Small intestine (tissue), 16 donors: ENCODE results near the gene MYL6. TPM values are rescaled to one million over a fixed set of nuclear protein-coding genes. Genes with fewer than 3 reads are reported as not detected.
A peak's percentile ranks its signal among the peaks of the same experiment; 100 is the strongest.

Experiments used
- DNase-seq, 2 donors: peaks; one replicate each; pipeline versions ENCODE4 v3.0.0 to v3.0.0-alpha.2; 2013
- FAIRE-seq: peaks from 2 replicates; lab custom pipeline; 2012; peaks lifted over from hg19 to GRCh38; lab: Jason Lieb, UNC
- H3K27ac ChIP-seq, 3 donors: one replicate each; pipeline ENCODE4 v1.5.1; 2013; ENCODE audit warnings: low read length in 2 of 3, mild to moderate bottlenecking in 2 of 3, control low read depth in 1 of 3, inconsistent platforms in 1 of 3, low read depth in 1 of 3, moderate library complexity in 1 of 3
- H3K27me3 ChIP-seq, 3 donors: one replicate each; pipeline ENCODE4 v1.6.1; 2013; ENCODE audit warnings: low read length in 3 of 3, inconsistent platforms in 1 of 3; ENCODE audit not compliant: control insufficient read depth in 3 of 3, insufficient read depth in 3 of 3
- H3K36me3 ChIP-seq, 3 donors: one replicate each; pipeline ENCODE4 v1.6.1; 2013; ENCODE audit warnings: low read length in 3 of 3, inconsistent platforms in 1 of 3, low read depth in 1 of 3, mild to moderate bottlenecking in 1 of 3, moderate library complexity in 1 of 3; ENCODE audit not compliant: control insufficient read depth in 3 of 3, insufficient read depth in 2 of 3
- H3K4me1 ChIP-seq, 3 donors: one replicate each; pipeline ENCODE4 v1.6.1; 2013; ENCODE audit warnings: low read length in 2 of 3, inconsistent platforms in 1 of 3, low read depth in 1 of 3, mild to moderate bottlenecking in 1 of 3, moderate library complexity in 1 of 3; ENCODE audit not compliant: control insufficient read depth in 3 of 3, insufficient read depth in 2 of 3
- H3K4me3 ChIP-seq, 3 donors: one replicate each; pipeline ENCODE4 v1.5.1; 2013; ENCODE audit warnings: low read length in 3 of 3, control low read depth in 1 of 3, inconsistent platforms in 1 of 3, low read depth in 1 of 3, mild to moderate bottlenecking in 1 of 3, moderate library complexity in 1 of 3
- H3K9me3 ChIP-seq, 2 donors: one replicate each; pipeline ENCODE4 v1.6.1; 2013; ENCODE audit warnings: low read depth in 1 of 2, low read length in 1 of 2; ENCODE audit not compliant: control insufficient read depth in 2 of 2, insufficient read depth in 1 of 2
- WGBS, 3 donors: extraction: QIAGEN DNeasy Blood & Tissue Kit; methylation state at CpG; one replicate each; pipeline ENCODE4 v1.1.7; 2013; 5-methylcytosine and 5-hydroxymethylcytosine counted together
- long read RNA-seq, 10 donors: transcript quantifications; one replicate each; lab custom pipeline, GENCODE V29; 2026
- polyA plus RNA-seq, 4 donors: library from polyadenylated mRNA; stranded (reverse) in 3 of 4; unstranded in 1 of 4; fragments of 200-250 nt in 3 of 4; fragments of 120-200 nt in 1 of 4; gene quantifications; one replicate each; pipeline versions ENCODE4 v1.2.1 to v1.2.3, GENCODE V29; 2013
- donor health status: healthy with polysubstance abuse.
- donor health status: control.
- donor health status: control.
- donor health status: Bipolar disorder and iron deficiency.
- donor health status: healthy.

MYL6 gene
- polyA plus RNA-seq: 1,000 to 10,000 TPM; 1,147 to 4,316 (median 2,966) TPM
- long read RNA-seq, donor 1, transcript MYL6-212 (4 exons, 582 nt): minor isoform, 66 of 1,752 reads
- long read RNA-seq, donor 1, transcript MYL6-219 (5 exons, 1,438 nt): minor isoform, 29 of 1,752 reads
- long read RNA-seq, donor 1, transcript MYL6-207 (6 exons, 655 nt): major isoform, 628 of 1,752 reads
- long read RNA-seq, donor 1, transcript MYL6-218 (7 exons, 901 nt): minor isoform, 311 of 1,752 reads
- long read RNA-seq, donor 1, partial matches to known transcripts: 568 of 1,752 reads
- long read RNA-seq, donor 1, other reads (novel, unspliced or antisense): 128 of 1,752 reads
- long read RNA-seq, donor 2, transcript MYL6-219 (5 exons, 1,438 nt): minor isoform, 5 of 339 reads
- long read RNA-seq, donor 2, transcript MYL6-212 (4 exons, 582 nt): minor isoform, 8 of 339 reads
- long read RNA-seq, donor 2, transcript MYL6-218 (7 exons, 901 nt): minor isoform, 57 of 339 reads
- long read RNA-seq, donor 2, transcript MYL6-207 (6 exons, 655 nt): major isoform, 130 of 339 reads
- long read RNA-seq, donor 2, partial matches to known transcripts: 120 of 339 reads
- long read RNA-seq, donor 2, other reads (novel, unspliced or antisense): 15 of 339 reads
- long read RNA-seq, donor 3, transcript MYL6-212 (4 exons, 582 nt): minor isoform, 22 of 897 reads
- long read RNA-seq, donor 3, transcript MYL6-207 (6 exons, 655 nt): major isoform, 258 of 897 reads
- long read RNA-seq, donor 3, transcript MYL6-219 (5 exons, 1,438 nt): minor isoform, 5 of 897 reads
- long read RNA-seq, donor 3, transcript MYL6-218 (7 exons, 901 nt): minor isoform, 158 of 897 reads
- long read RNA-seq, donor 3, partial matches to known transcripts: 407 of 897 reads
- long read RNA-seq, donor 3, other reads (novel, unspliced or antisense): 38 of 897 reads
- long read RNA-seq, donor 4, transcript MYL6-218 (7 exons, 901 nt): minor isoform, 10 of 45 reads
- long read RNA-seq, donor 4, transcript MYL6-207 (6 exons, 655 nt): major isoform, 11 of 45 reads
- long read RNA-seq, donor 4, partial matches to known transcripts: 20 of 45 reads
- long read RNA-seq, donor 4, other reads (novel, unspliced or antisense): 0 of 45 reads
- long read RNA-seq, donor 5, transcript MYL6-218 (7 exons, 901 nt): minor isoform, 53 of 373 reads
- long read RNA-seq, donor 5, transcript MYL6-212 (4 exons, 582 nt): minor isoform, 8 of 373 reads
- long read RNA-seq, donor 5, transcript MYL6-207 (6 exons, 655 nt): major isoform, 127 of 373 reads
- long read RNA-seq, donor 5, partial matches to known transcripts: 155 of 373 reads
- long read RNA-seq, donor 5, other reads (novel, unspliced or antisense): 26 of 373 reads
- long read RNA-seq, donor 6, transcript MYL6-218 (7 exons, 901 nt): minor isoform, 116 of 643 reads
- long read RNA-seq, donor 6, transcript MYL6-212 (4 exons, 582 nt): minor isoform, 26 of 643 reads
- long read RNA-seq, donor 6, transcript MYL6-207 (6 exons, 655 nt): major isoform, 232 of 643 reads
- long read RNA-seq, donor 6, transcript MYL6-219 (5 exons, 1,438 nt): minor isoform, 8 of 643 reads
- long read RNA-seq, donor 6, partial matches to known transcripts: 230 of 643 reads
- long read RNA-seq, donor 6, other reads (novel, unspliced or antisense): 24 of 643 reads
- long read RNA-seq, donor 7: 0 reads
- long read RNA-seq, donor 8, transcript MYL6-207 (6 exons, 655 nt): minor isoform, 23 of 86 reads
- long read RNA-seq, donor 8, transcript MYL6-218 (7 exons, 901 nt): major isoform, 29 of 86 reads
- long read RNA-seq, donor 8, partial matches to known transcripts: 30 of 86 reads
- long read RNA-seq, donor 8, other reads (novel, unspliced or antisense): 0 of 86 reads
- long read RNA-seq, donor 9, transcript MYL6-212 (4 exons, 582 nt): minor isoform, 9 of 263 reads
- long read RNA-seq, donor 9, transcript MYL6-218 (7 exons, 901 nt): minor isoform, 53 of 263 reads
- long read RNA-seq, donor 9, transcript MYL6-207 (6 exons, 655 nt): major isoform, 81 of 263 reads
- long read RNA-seq, donor 9, transcript MYL6-219 (5 exons, 1,438 nt): minor isoform, 5 of 263 reads
- long read RNA-seq, donor 9, partial matches to known transcripts: 104 of 263 reads
- long read RNA-seq, donor 9, other reads (novel, unspliced or antisense): 7 of 263 reads
- long read RNA-seq, donor 10, transcript MYL6-219 (5 exons, 1,438 nt): minor isoform, 27 of 1,746 reads
- long read RNA-seq, donor 10, transcript MYL6-207 (6 exons, 655 nt): major isoform, 500 of 1,746 reads
- long read RNA-seq, donor 10, transcript MYL6-218 (7 exons, 901 nt): minor isoform, 440 of 1,746 reads
- long read RNA-seq, donor 10, transcript MYL6-212 (4 exons, 582 nt): minor isoform, 44 of 1,746 reads
- long read RNA-seq, donor 10, partial matches to known transcripts: 573 of 1,746 reads
- long read RNA-seq, donor 10, other reads (novel, unspliced or antisense): 143 of 1,746 reads

DNA sequence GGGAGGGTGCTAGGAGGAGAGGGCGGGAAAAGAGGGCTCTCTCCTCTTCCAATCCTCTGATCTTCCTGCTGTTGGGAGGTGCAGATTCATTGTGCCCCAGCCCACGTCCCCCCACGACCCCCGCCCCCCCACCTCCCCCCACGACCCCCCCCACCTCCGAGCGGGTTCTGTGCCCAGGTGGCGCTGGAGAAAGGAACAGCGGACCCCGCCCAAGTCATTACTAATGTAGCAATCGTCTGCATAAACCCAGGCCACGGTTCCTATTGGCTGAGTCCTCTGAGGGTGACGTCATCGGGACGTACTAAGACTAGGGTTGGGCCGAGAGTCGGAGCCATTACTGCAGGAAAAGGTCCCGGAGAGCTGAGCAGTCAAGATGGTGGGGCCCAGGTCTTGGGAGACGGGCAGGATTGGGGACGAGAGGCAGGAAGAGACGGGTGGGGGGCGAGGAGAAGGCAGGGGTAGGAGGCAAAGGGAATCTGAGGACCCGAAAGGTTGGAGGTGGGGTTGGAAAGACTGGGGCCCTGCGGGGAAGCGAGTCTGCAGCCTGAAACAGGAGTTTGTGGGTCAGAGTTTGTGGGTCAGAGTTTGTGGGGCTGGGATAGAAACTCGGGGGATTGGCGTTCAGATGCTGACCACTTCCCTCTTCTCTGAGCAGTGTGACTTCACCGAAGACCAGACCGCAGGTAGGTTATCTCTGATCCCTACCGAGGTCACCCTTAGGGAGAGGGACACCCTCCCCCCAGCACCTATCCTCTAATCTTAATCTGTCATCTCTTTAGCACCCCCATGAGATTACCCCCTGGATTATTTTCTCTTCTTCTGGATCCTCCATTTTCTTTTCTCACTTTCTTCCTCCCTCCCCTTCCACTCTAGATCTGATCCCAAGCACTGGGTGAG, at the start of gene MYL6:
Gene MYL6 (plus strand): TSS at position 331 of the 897 bp plus-strand sequence. CDS start 43 bp downstream, at position 374.
- H3K4me3 ChIP-seq: peak within 1 kb of the TSS; percentile 64 to 97 (median 81)
- 0% methylated on average over 23 to 30 of the region's 30 CpGs for WGBS, 3 donors
- FAIRE-seq (no peak), DNase-seq (peak; percentile 99)
- no peaks in the 10 kb centered on the region for H3K27me3 ChIP-seq
- no peaks in the 10 kb centered on the region for H3K9me3 ChIP-seq
- peaks cover 4 to 45% (median 7%) of the 10 kb centered on the region in 3 donors for H3K4me1 ChIP-seq
- H3K36me3 ChIP-seq: peaks cover 18 to 56% (median 20%) of the 10 kb centered on the region in 3 donors
- H3K27ac ChIP-seq: peak within 1 kb of the TSS; percentile 92 to 100 (median 99)

DNA sequence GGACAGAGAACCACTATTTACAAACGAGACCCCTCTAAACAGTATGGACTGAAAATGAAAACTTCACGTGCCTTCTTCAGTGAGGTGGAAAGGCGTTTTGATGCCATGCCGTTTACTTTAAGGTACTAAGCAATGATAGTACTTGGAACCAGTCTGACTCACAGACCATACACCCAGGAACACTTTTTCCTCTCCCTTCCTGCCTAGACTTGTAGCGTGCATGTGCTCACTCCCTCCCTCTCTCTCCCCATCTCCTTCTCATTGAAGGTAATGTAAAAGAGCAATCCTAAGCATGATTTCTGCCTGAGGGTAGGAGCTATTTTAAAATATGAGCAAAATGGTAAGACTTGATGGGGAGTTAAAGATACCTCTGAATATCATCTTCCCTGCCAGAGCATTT, 47.6 kb upstream of the MYL6 start:
- Histone ChIP-seq H3K9me3 (no peaks in the 10 kb centered on the region), H3K27ac (no peak overlapping the region), H3K36me3 (peaks cover 17 to 55% (median 21%) of the 10 kb centered on the region in 3 donors), H3K4me1 (peaks cover 0 to 11% (median 2%) of the 10 kb centered on the region in 3 donors), H3K4me3 (no peak overlapping the region), H3K27me3 (no peaks in the 10 kb centered on the region)
- DNase-seq: no peak
- WGBS, 3 donors: 86 to 92% (median 91%) methylated on average over 5 of the region's 5 CpGs
- FAIRE-seq: no peak

DNA sequence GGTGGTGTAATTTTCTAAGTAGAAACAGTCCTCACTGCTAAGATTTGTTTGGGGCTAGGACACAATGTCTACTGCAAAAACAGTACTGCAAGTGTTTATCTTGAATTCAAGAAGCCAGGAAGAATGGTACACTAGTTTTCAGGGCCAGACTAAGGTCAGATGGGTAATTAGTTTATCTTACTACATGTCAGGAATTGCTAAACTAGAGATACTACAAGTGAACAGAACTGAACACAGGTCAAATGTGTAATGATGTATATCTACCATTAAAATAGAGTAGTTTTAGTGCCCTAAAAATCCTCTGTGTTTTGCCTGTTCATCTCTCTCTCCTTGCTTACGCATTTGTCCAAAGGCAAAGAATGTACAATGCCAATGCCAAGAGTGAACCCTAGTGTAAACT, 44.1 kb upstream of the MYL6 start:
- Histone ChIP-seq H3K4me1 (peaks cover 0 to 11% (median 4%) of the 10 kb centered on the region in 3 donors), H3K27me3 (no peaks in the 10 kb centered on the region), H3K9me3 (no peaks in the 10 kb centered on the region), H3K36me3 (peaks cover 14 to 41% (median 17%) of the 10 kb centered on the region in 3 donors), H3K27ac (no peak overlapping the region), H3K4me3 (no peak overlapping the region)
- no peak for DNase-seq
- 94 to 100% (median 100%) methylated on average over 1 of the region's 1 CpG for WGBS, 3 donors
- no peak for FAIRE-seq

DNA sequence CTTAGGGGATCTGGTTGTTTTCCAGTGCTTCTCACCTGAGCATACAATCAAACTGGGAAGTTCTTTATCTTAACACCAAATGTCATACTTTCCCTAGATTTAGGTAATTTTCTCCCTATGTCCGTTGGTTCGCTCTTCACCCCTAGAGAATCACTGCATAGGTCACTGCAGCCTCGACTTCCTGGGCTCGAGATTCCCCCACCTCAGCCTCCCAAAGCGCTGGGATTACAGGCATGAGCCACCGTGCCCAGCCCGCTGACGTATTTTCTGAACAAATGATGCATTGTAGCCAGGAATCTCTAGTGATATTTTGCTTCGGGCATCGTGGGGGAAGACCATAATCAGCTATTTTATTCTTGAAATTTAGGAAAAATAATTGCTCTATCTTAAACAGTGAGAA, 42.8 kb upstream of the MYL6 start:
- DNase-seq (peak in 1 of 2 donors; percentile 28), FAIRE-seq (no peak)
- H3K36me3 ChIP-seq: peaks cover 12 to 33% (median 12%) of the 10 kb centered on the region in 3 donors
- H3K9me3 ChIP-seq: no peaks in the 10 kb centered on the region
- H3K4me1 ChIP-seq: peaks cover 0 to 20% (median 5%) of the 10 kb centered on the region in 3 donors
- 31 to 46% (median 43%) methylated on average over 10 of the region's 10 CpGs for WGBS, 3 donors
- H3K27ac ChIP-seq: peak overlapping the region in 1 of 3 donors; percentile 93
- H3K27me3 ChIP-seq: no peaks in the 10 kb centered on the region
- peak overlapping the region; percentile 30 to 83 (median 74) for H3K4me3 ChIP-seq

- WGBS, 3 donors: 0 to 1% (median 0%) methylated on average over 34 of the region's 34 CpGs
- Histone ChIP-seq H3K4me1 (peaks cover 0 to 20% (median 5%) of the 10 kb centered on the region in 3 donors), H3K27me3 (no peaks in the 10 kb centered on the region), H3K4me3 (peak within 1 kb of the TSS; percentile 74 to 83 (median 76)), H3K27ac (peak within 1 kb of the TSS; percentile 96 to 99 (median 96)), H3K9me3 (no peaks in the 10 kb centered on the region), H3K36me3 (peaks cover 7 to 36% (median 11%) of the 10 kb centered on the region in 3 donors)
- FAIRE-seq (no peak), DNase-seq (peak; percentile 96 to 99)
Measured at GRCh38 chr12:56116267-56117081, 41.7 kb upstream of the MYL6 start, which contains the start of gene RPL41. Gene RPL41, plus strand, starts transcription at chr12:56116633.
